WERI-Rb-1 (cell line): ENCODE results near the gene SLC25A21.

Source experiments
- DNase-seq: peaks from one replicate; pipeline ENCODE4 v3.0.0-alpha.2; 2020
- H3K27ac ChIP-seq: fragments of 250-450 bp; sonication (Bioruptor Pico); 2 replicates; pipeline ENCODE4 v1.5.1; 2020; ENCODE audit warnings: mild to moderate bottlenecking, moderate library complexity
- H3K27me3 ChIP-seq: fragments of 250-450 bp; sonication (Bioruptor Pico); 2 replicates; pipeline ENCODE4 v1.5.1; 2021; ENCODE audit warnings: mild to moderate bottlenecking, low read depth, moderate library complexity; ENCODE audit not compliant: insufficient read depth, severe bottlenecking
- H3K36me3 ChIP-seq: fragments of 250-450 bp; sonication (Bioruptor Pico); 2 replicates; pipeline ENCODE4 v1.5.1; 2020; ENCODE audit warnings: mild to moderate bottlenecking, moderate library complexity
- H3K4me3 ChIP-seq: 2 replicates; pipeline ENCODE4 v1.5.1; 2011; ENCODE audit warnings: low read depth, mild to moderate bottlenecking, control low read depth, low read length
- H3K9me3 ChIP-seq: fragments of 250-450 bp; sonication (Bioruptor Pico); 2 replicates; pipeline ENCODE4 v1.5.1; 2021; ENCODE audit warnings: mild to moderate bottlenecking, moderate library complexity; ENCODE audit not compliant: severe bottlenecking
- TF ChIP-seq, protein P1 (sequence below): IDR thresholded peaks from 2 replicates; pipeline ENCODE4 v1.5.1; 2011; ENCODE audit warnings: low read depth, mild to moderate bottlenecking, control low read depth, inconsistent platforms, low read length

Gene SLC25A21

DNA sequence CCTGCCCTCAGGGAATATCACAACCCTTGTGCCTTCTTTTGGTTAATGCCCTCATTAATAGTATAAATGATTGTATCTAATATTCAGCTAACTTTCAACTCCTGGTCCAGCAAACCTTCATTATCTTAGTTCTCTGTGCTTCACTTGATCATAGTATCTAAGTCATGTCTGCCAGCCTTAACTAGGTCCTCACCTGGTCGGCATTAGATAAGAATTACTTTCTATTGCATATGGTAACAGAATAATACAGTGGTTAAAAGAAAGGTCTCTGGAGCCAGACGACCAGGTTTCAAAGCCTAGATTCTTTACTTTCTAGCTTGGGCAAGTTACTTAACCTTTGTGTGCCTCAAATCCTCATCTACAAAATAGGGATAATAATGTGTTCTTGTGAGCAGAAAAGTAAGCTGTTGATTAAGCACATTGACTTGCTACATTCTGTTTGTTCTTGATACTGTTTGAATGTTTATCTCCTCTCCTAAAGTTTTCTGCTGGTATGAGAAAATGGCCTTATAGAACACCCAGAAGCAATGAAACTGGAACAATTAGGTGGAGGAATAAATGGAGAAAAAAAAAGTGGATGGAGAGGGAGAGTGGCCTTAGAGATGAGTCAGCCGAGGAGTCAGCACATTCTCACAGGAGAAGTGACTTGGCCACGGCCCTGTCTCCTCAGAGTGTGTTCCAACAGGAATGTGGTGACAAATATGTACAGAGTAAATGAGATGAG, 176.1 kb downstream of the SLC25A21 start:
- H3K27ac ChIP-seq: no peak overlapping the region
- no peaks in the 10 kb centered on the region for H3K36me3 ChIP-seq
- peaks cover 33% of the 10 kb centered on the region for H3K27me3 ChIP-seq
- TF ChIP-seq, protein P1, sequence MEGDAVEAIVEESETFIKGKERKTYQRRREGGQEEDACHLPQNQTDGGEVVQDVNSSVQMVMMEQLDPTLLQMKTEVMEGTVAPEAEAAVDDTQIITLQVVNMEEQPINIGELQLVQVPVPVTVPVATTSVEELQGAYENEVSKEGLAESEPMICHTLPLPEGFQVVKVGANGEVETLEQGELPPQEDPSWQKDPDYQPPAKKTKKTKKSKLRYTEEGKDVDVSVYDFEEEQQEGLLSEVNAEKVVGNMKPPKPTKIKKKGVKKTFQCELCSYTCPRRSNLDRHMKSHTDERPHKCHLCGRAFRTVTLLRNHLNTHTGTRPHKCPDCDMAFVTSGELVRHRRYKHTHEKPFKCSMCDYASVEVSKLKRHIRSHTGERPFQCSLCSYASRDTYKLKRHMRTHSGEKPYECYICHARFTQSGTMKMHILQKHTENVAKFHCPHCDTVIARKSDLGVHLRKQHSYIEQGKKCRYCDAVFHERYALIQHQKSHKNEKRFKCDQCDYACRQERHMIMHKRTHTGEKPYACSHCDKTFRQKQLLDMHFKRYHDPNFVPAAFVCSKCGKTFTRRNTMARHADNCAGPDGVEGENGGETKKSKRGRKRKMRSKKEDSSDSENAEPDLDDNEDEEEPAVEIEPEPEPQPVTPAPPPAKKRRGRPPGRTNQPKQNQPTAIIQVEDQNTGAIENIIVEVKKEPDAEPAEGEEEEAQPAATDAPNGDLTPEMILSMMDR: no peak
- H3K9me3 ChIP-seq: no peaks in the 10 kb centered on the region
- no peak overlapping the region for H3K4me3 ChIP-seq
- no peak for DNase-seq

DNA sequence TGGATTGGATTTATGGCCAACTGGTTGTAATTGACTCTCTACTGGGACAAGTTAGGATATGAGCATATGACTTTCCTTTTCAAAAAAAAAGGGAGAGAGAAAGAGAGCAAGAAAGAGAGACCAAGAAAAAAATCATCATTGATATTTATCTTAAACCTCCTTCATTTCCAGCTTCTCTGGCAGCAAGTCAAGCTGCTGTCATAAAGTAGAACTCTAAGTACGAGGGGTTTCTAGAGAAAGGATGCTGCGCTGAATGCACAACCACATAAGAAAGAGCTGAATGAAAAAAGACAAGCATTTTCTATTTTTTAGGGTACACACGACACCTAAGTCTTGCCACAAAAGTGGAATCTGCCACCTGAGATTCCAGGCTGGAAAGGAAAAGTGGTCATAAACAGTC, 182.6 kb downstream of the SLC25A21 start:
- no peak for DNase-seq
- no peak overlapping the region for H3K27ac ChIP-seq
- peaks cover 27% of the 10 kb centered on the region for H3K27me3 ChIP-seq
- H3K36me3 ChIP-seq: no peaks in the 10 kb centered on the region
- TF ChIP-seq, protein P1: no peak
- H3K4me3 ChIP-seq: no peak overlapping the region
- H3K9me3 ChIP-seq: no peaks in the 10 kb centered on the region

- peaks cover 20% of the 10 kb centered on the region for H3K27me3 ChIP-seq
- H3K36me3 ChIP-seq: no peaks in the 10 kb centered on the region
- H3K27ac ChIP-seq: no peak overlapping the region
- no peak overlapping the region for H3K4me3 ChIP-seq
- H3K9me3 ChIP-seq: no peaks in the 10 kb centered on the region
- no peak for DNase-seq
- TF ChIP-seq, protein P1: no peak
Observed at GRCh38 chr14:36988989-36989388, 183.4 kb downstream of the SLC25A21 start.

DNA sequence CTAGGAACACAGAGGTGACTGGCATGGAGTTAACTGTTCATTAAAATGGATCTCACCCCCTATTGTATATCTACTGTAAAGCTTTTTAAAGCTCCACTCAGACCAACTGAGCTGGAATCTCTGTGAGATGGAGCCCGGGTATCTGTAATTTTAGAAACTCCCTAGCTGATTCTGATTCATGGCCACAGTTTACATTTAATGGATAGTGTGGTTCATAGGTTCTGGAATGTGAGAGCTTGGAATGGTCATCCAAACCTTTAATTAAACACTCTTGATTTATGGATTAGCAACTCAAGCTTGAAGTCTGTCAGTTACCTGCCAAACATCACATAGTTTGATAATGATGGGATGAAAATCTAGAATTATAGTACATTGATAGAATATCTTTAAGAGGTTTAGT, 183.8 kb downstream of the SLC25A21 start:
- H3K9me3 ChIP-seq: no peaks in the 10 kb centered on the region
- no peak for DNase-seq
- no peak overlapping the region for H3K27ac ChIP-seq
- no peak overlapping the region for H3K4me3 ChIP-seq
- peaks cover 19% of the 10 kb centered on the region for H3K27me3 ChIP-seq
- H3K36me3 ChIP-seq: no peaks in the 10 kb centered on the region
- TF ChIP-seq, protein P1: no peak

GRCh38 chr14:36986407-36986806, 186.0 kb downstream of the SLC25A21 start:
- Histone ChIP-seq H3K36me3 (no peaks in the 10 kb centered on the region), H3K27ac (no peak overlapping the region), H3K9me3 (no peaks in the 10 kb centered on the region), H3K27me3 (peaks cover 12% of the 10 kb centered on the region), H3K4me3 (no peak overlapping the region)
- TF ChIP-seq, protein P1: no peak
- DNase-seq: no peak
